ENCODE data around the gene TENM4. TPM values are rescaled to one million over a fixed set of nuclear protein-coding genes. Genes with fewer than 3 reads are reported as not detected.

TENM4 gene
- polyA plus RNA-seq, 1 donor from 2014 or later: 16.8 TPM

DNA sequence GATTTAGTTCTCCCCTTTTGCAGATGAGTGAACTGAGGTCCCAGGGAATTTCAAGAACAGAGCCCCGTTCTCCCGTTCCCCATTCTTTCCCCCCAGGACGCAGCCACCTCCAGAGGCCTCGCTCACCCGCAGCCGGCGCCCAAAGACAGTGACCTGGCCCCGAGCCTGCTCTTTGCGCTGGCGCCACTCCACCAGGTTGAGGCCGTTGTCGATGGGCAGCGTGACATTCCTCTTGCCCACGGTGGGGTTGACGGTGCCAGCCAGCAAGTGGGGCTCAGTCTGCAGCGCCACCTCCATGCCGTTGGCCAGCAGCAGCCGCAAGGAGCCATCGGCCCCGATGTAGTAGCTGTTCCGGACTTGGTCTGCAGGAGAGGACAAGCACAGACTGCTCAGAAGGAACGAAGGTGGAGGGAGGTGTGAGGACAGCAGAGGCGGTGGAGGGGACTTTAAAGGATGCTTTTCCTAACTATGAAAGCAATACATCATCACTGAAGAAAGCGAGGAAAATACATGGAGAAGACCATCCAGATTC lies 764.7 kb downstream of the TENM4 start:
- no peak overlapping the region for H3K9ac ChIP-seq (ENCODE audit: low read length)
- no peak overlapping the region for H2AFZ ChIP-seq (ENCODE audit: low read depth, low read length)
- H3K4me3 ChIP-seq (ENCODE audit: low read length): no peak overlapping the region
- H3K9me2 ChIP-seq (ENCODE audit: insufficient read depth, low read length): no peaks in the 10 kb centered on the region
- H3K36me3 ChIP-seq (ENCODE audit: insufficient read depth, low read length): peaks cover 23% of the 10 kb centered on the region
- no peaks in the 10 kb centered on the region for H4K20me1 ChIP-seq (ENCODE audit: insufficient read depth)
- H3K27ac ChIP-seq (ENCODE audit: low read length): no peak overlapping the region
- no peaks in the 10 kb centered on the region for H3K9me3 ChIP-seq (ENCODE audit: low read length)
- H3K79me2 ChIP-seq (replicated peaks; ENCODE audit: insufficient read depth, low read length): no peaks in the 10 kb centered on the region
- no peaks in the 10 kb centered on the region for H3F3A ChIP-seq (ENCODE audit: insufficient read depth, low read length, poor library complexity, severe bottlenecking)
- TF ChIP-seq, protein P1, sequence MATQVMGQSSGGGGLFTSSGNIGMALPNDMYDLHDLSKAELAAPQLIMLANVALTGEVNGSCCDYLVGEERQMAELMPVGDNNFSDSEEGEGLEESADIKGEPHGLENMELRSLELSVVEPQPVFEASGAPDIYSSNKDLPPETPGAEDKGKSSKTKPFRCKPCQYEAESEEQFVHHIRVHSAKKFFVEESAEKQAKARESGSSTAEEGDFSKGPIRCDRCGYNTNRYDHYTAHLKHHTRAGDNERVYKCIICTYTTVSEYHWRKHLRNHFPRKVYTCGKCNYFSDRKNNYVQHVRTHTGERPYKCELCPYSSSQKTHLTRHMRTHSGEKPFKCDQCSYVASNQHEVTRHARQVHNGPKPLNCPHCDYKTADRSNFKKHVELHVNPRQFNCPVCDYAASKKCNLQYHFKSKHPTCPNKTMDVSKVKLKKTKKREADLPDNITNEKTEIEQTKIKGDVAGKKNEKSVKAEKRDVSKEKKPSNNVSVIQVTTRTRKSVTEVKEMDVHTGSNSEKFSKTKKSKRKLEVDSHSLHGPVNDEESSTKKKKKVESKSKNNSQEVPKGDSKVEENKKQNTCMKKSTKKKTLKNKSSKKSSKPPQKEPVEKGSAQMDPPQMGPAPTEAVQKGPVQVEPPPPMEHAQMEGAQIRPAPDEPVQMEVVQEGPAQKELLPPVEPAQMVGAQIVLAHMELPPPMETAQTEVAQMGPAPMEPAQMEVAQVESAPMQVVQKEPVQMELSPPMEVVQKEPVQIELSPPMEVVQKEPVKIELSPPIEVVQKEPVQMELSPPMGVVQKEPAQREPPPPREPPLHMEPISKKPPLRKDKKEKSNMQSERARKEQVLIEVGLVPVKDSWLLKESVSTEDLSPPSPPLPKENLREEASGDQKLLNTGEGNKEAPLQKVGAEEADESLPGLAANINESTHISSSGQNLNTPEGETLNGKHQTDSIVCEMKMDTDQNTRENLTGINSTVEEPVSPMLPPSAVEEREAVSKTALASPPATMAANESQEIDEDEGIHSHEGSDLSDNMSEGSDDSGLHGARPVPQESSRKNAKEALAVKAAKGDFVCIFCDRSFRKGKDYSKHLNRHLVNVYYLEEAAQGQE (IDR thresholded peaks at IDR 0.05; ENCODE audit: borderline replicate concordance): no peak
- TF ChIP-seq SMC3 (conservative IDR thresholded peaks at IDR 0.05; ENCODE audit: poor library complexity) (no peak), MXI1 (conservative IDR thresholded peaks at IDR 0.05; ENCODE audit: poor library complexity, severe bottlenecking) (no peak), RAD21 (conservative IDR thresholded peaks at IDR 0.05) (no peak), TAF1 (IDR thresholded peaks at IDR 0.05; ENCODE audit: low read depth) (no peak), EZH2 (IDR thresholded peaks at IDR 0.05; ENCODE audit: borderline replicate concordance, insufficient read depth, low read length, poor library complexity, severe bottlenecking) (no peak), POLR2AphosphoS5 (IDR thresholded peaks at IDR 0.05) (no peak), EP300 (conservative IDR thresholded peaks at IDR 0.05; ENCODE audit: poor library complexity, severe bottlenecking) (no peak)
- TF ChIP-seq, protein P2, sequence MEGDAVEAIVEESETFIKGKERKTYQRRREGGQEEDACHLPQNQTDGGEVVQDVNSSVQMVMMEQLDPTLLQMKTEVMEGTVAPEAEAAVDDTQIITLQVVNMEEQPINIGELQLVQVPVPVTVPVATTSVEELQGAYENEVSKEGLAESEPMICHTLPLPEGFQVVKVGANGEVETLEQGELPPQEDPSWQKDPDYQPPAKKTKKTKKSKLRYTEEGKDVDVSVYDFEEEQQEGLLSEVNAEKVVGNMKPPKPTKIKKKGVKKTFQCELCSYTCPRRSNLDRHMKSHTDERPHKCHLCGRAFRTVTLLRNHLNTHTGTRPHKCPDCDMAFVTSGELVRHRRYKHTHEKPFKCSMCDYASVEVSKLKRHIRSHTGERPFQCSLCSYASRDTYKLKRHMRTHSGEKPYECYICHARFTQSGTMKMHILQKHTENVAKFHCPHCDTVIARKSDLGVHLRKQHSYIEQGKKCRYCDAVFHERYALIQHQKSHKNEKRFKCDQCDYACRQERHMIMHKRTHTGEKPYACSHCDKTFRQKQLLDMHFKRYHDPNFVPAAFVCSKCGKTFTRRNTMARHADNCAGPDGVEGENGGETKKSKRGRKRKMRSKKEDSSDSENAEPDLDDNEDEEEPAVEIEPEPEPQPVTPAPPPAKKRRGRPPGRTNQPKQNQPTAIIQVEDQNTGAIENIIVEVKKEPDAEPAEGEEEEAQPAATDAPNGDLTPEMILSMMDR (IDR thresholded peaks at IDR 0.05; ENCODE audit: poor library complexity, severe bottlenecking): no peak
- no peak overlapping the region for H3K4me2 ChIP-seq (ENCODE audit: low read length)
- no peaks in the 10 kb centered on the region for H3K27me3 ChIP-seq (ENCODE audit: insufficient read depth, low read depth, low read length)

DNA sequence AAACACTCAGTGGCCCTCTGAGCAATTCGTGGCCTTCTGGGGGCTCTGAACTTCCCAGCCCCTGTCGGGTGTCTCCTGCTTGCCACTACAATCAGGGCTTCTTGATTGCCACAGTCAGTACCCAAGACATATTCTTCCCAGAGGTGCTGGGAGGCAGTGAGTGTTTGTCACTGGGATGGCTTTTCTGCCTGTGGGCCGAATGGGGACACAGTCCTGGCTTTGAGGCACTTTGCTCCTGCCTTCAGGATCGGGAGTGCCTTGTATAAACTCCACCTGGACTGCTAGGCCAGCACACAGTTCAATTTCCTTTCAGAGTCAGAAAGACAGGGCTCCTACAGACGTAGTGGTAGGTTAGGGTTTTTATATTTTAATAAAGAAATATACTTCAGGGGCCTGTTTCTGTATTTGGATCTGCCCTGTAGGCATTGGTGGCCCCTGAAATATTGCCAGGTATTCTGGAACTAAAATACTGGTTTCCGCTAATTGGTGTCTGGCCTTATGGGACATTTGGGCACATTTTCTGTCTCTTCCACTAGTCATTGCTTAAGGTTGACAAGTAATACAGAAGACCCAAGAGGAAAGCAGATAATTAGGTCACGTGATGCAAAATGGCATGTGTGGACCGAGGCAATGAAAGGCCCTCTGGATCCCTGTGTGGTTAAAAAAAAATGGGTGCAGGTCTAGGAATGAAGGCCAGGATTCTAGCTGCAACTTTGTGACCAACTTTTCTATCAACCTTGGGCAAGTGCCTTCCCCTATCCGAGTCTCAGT lies 767.8 kb downstream of the TENM4 start:
- Histone ChIP-seq H3K9me2 (ENCODE audit: insufficient read depth, low read length) (no peaks in the 10 kb centered on the region), H3K9ac (ENCODE audit: low read length) (no peak overlapping the region), H3K9me3 (ENCODE audit: low read length) (no peaks in the 10 kb centered on the region), H4K20me1 (ENCODE audit: insufficient read depth) (no peaks in the 10 kb centered on the region), H3K36me3 (ENCODE audit: insufficient read depth, low read length) (peaks cover 48% of the 10 kb centered on the region), H3F3A (ENCODE audit: insufficient read depth, low read length, poor library complexity, severe bottlenecking) (no peaks in the 10 kb centered on the region), H3K27ac (ENCODE audit: low read length) (no peak overlapping the region), H2AFZ (ENCODE audit: low read depth, low read length) (no peak overlapping the region), H3K4me2 (ENCODE audit: low read length) (no peak overlapping the region), H3K27me3 (ENCODE audit: insufficient read depth, low read depth, low read length) (no peaks in the 10 kb centered on the region), H3K4me3 (ENCODE audit: low read length) (no peak overlapping the region), H3K79me2 (replicated peaks; ENCODE audit: insufficient read depth, low read length) (no peaks in the 10 kb centered on the region)
- TF ChIP-seq, protein P2 (IDR thresholded peaks at IDR 0.05; ENCODE audit: poor library complexity, severe bottlenecking): no peak
- TF ChIP-seq TAF1 (IDR thresholded peaks at IDR 0.05; ENCODE audit: low read depth): no peak
- TF ChIP-seq, protein P1 (IDR thresholded peaks at IDR 0.05; ENCODE audit: borderline replicate concordance): no peak
- no peak for TF ChIP-seq RAD21 (conservative IDR thresholded peaks at IDR 0.05)
- TF ChIP-seq MXI1 (conservative IDR thresholded peaks at IDR 0.05; ENCODE audit: poor library complexity, severe bottlenecking): no peak
- TF ChIP-seq EP300 (conservative IDR thresholded peaks at IDR 0.05; ENCODE audit: poor library complexity, severe bottlenecking): no peak
- TF ChIP-seq POLR2AphosphoS5 (IDR thresholded peaks at IDR 0.05): no peak
